ENCODE data around the gene CYSLTR2.

DNA sequence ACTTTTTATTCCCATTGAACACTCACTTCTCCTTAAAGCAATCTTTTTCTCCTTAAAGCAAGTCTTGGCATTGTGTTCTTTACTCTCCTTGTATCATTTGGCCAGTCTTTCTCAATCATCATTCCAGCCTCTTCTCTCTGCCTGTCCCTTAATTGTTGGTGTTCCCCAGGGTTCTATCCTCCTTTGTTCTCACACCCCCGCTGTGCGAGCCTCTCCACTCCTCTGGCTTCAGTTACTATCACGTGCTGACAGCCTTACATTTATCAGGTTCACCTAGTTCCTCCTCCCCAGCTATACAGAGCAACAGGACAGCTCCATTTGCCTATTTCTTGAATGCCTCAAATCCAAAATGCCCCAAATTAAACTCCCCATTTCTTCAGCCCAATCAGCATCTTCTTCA, 24.6 kb downstream of the CYSLTR2 start:
- TF ChIP-seq EP300 (conservative IDR thresholded peaks at IDR 0.05; ENCODE audit: poor library complexity, severe bottlenecking) (no peak), EZH2 (IDR thresholded peaks at IDR 0.05; ENCODE audit: borderline replicate concordance, insufficient read depth, low read length, poor library complexity, severe bottlenecking) (no peak), POLR2AphosphoS5 (IDR thresholded peaks at IDR 0.05) (no peak)
- TF ChIP-seq, protein P1, sequence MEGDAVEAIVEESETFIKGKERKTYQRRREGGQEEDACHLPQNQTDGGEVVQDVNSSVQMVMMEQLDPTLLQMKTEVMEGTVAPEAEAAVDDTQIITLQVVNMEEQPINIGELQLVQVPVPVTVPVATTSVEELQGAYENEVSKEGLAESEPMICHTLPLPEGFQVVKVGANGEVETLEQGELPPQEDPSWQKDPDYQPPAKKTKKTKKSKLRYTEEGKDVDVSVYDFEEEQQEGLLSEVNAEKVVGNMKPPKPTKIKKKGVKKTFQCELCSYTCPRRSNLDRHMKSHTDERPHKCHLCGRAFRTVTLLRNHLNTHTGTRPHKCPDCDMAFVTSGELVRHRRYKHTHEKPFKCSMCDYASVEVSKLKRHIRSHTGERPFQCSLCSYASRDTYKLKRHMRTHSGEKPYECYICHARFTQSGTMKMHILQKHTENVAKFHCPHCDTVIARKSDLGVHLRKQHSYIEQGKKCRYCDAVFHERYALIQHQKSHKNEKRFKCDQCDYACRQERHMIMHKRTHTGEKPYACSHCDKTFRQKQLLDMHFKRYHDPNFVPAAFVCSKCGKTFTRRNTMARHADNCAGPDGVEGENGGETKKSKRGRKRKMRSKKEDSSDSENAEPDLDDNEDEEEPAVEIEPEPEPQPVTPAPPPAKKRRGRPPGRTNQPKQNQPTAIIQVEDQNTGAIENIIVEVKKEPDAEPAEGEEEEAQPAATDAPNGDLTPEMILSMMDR (IDR thresholded peaks at IDR 0.05; ENCODE audit: poor library complexity, severe bottlenecking), result no peak

Data from neural cell (in vitro differentiated cells).